OCI-LY7 (cell line): Measurements from ENCODE around the gene ZFX. TPM values are rescaled to one million over a fixed set of nuclear protein-coding genes. Genes with fewer than 3 reads are reported as not detected.

Experiments used
- BruUV-seq: library from RNA; stranded (reverse); fragments of 400-500 nt; replicated peaks from 2 replicates; lab custom pipeline; 2021; lab: Mats Ljungman, UMichigan
- CTCF ChIA-PET: fragments of 300-600 bp; sonication (Branson Sonifier 250); formaldehyde crosslinking; loops from one replicate; lab custom pipeline; 2022; ENCODE audit warnings: antibody characterized with exemption; ENCODE audit not compliant: unreplicated experiment; lab: Charles Lee
- POLR2A ChIA-PET: fragments of 300-600 bp; sonication (Branson Sonifier 250); formaldehyde crosslinking; loops from one replicate; lab custom pipeline; 2022; ENCODE audit warnings: antibody characterized with exemption; lab: Charles Lee
- DNase-seq: peaks from one replicate; pipeline ENCODE4 v3.0.0-alpha.2; 2015; ENCODE audit warnings: low spot score
- H2AFZ ChIP-seq: fragments of 200-600 bp; sonication (generic), shearing (Covaris generic); 2 replicates; pipeline ENCODE4 v1.6.1; 2014; ENCODE audit warnings: mild to moderate bottlenecking, antibody characterized with exemption, low read length, moderate library complexity
- H3K27ac ChIP-seq: fragments of 200-600 bp; sonication (generic); 2 replicates; pipeline ENCODE4 v1.5.1; 2014; ENCODE audit warnings: mixed run types, low read depth, mild to moderate bottlenecking, moderate library complexity, low read length, inconsistent platforms; ENCODE audit not compliant: poor library complexity, severe bottlenecking
- H3K36me3 ChIP-seq: fragments of 200-600 bp; sonication (generic); 2 replicates; pipeline ENCODE4 v1.6.1; 2014; ENCODE audit warnings: mild to moderate bottlenecking, antibody characterized with exemption, low read length, moderate library complexity, mixed read lengths; ENCODE audit not compliant: insufficient read depth
- H3K4me1 ChIP-seq: fragments of 200-600 bp; sonication (generic); 2 replicates; pipeline ENCODE4 v1.5.1; 2014; ENCODE audit warnings: mild to moderate bottlenecking, low read length; ENCODE audit not compliant: insufficient read depth, poor library complexity, severe bottlenecking
- H3K4me2 ChIP-seq: fragments of 200-600 bp; sonication (generic); 2 replicates; pipeline ENCODE4 v1.6.1; 2014; ENCODE audit warnings: mild to moderate bottlenecking, low read length
- H3K4me3 ChIP-seq: fragments of 200-600 bp; sonication (generic); 2 replicates; pipeline ENCODE4 v1.5.1; 2014; ENCODE audit warnings: mild to moderate bottlenecking, low read depth, low read length; ENCODE audit not compliant: poor library complexity, severe bottlenecking
- H3K79me2 ChIP-seq: fragments of 200-600 bp; sonication (generic); 2 replicates; pipeline ENCODE4 v1.6.1; 2016; ENCODE audit warnings: low read depth, mild to moderate bottlenecking, low read length, moderate library complexity, mixed read lengths; ENCODE audit not compliant: insufficient read depth
- H3K9me2 ChIP-seq: fragments of 200-600 bp; sonication (generic); 2 replicates; pipeline ENCODE4 v1.6.1; 2016; ENCODE audit warnings: mild to moderate bottlenecking, low read length, mixed read lengths; ENCODE audit not compliant: insufficient read depth
- H3K9me3 ChIP-seq: fragments of 200-600 bp; sonication (generic); 2 replicates; pipeline ENCODE4 v1.6.1; 2014; ENCODE audit warnings: mild to moderate bottlenecking, mixed run types, low read length, mixed read lengths
- H4K20me1 ChIP-seq: fragments of 200-600 bp; sonication (generic); 2 replicates; pipeline ENCODE4 v1.6.1; 2014; ENCODE audit warnings: mild to moderate bottlenecking, antibody characterized with exemption, low read length, moderate library complexity, mixed read lengths; ENCODE audit not compliant: insufficient read depth
- EZH2phosphoT487 ChIP-seq: fragments of 200-600 bp; sonication (generic); IDR thresholded peaks from 2 replicates; pipeline ENCODE4 v1.6.1; 2018; ENCODE audit warnings: low read depth, borderline replicate concordance, mild to moderate bottlenecking, mixed run types, antibody characterized with exemption, low read length, moderate library complexity, mixed read lengths
- intact Hi-C: fragments of 100-400 bp; cut with micrococcal nuclease; formaldehyde crosslinking; loops from one replicate; pipeline ENCODE4 v1.10.0; 2022; ENCODE audit not compliant: unreplicated experiment
- total RNA-seq, 2 experiments: library from RNA; depleted of rRNA in 1 of 2; stranded (reverse); fragments of >200 nt in 1 of 2; shearing (Covaris generic) in 1 of 2; gene quantifications; 2 replicates each; pipeline ENCODE4 v1.2.3, GENCODE V29; 2014 to 2022
- TF ChIP-seq, protein P1 (sequence below): fragments of 200-600 bp; sonication (generic); conservative IDR thresholded peaks from 2 replicates; pipeline ENCODE4 v1.5.1; 2014; ENCODE audit warnings: mild to moderate bottlenecking, antibody characterized with exemption, low read length, moderate library complexity, mixed read lengths

The ZFX gene
- total RNA-seq, 2 experiments from 2014 or later = 20.0 to 34.8 TPM

GRCh38 chrX:24200133-24200532 is 50.6 kb downstream of the ZFX start:
- Histone ChIP-seq H3K27ac (no peak overlapping the region), H3K4me1 (no peaks in the 10 kb centered on the region), H3K9me2 (no peaks in the 10 kb centered on the region), H3K4me3 (no peak overlapping the region), H3K36me3 (peaks cover 45% of the 10 kb centered on the region), H3K79me2 (peaks cover 63% of the 10 kb centered on the region), H3K4me2 (no peak overlapping the region), H3K9me3 (no peaks in the 10 kb centered on the region), H2AFZ (no peak overlapping the region), H4K20me1 (no peaks in the 10 kb centered on the region; the same call in 1 of the 2 replicates)
- ChIA-PET POLR2A (no interaction called here), CTCF (no interaction called here)
- BruUV-seq = no TSS peak
- intact Hi-C loops = no loop called here
- DNase-seq = no peak
- TF ChIP-seq EZH2phosphoT487 = no peak
- TF ChIP-seq, protein P1, sequence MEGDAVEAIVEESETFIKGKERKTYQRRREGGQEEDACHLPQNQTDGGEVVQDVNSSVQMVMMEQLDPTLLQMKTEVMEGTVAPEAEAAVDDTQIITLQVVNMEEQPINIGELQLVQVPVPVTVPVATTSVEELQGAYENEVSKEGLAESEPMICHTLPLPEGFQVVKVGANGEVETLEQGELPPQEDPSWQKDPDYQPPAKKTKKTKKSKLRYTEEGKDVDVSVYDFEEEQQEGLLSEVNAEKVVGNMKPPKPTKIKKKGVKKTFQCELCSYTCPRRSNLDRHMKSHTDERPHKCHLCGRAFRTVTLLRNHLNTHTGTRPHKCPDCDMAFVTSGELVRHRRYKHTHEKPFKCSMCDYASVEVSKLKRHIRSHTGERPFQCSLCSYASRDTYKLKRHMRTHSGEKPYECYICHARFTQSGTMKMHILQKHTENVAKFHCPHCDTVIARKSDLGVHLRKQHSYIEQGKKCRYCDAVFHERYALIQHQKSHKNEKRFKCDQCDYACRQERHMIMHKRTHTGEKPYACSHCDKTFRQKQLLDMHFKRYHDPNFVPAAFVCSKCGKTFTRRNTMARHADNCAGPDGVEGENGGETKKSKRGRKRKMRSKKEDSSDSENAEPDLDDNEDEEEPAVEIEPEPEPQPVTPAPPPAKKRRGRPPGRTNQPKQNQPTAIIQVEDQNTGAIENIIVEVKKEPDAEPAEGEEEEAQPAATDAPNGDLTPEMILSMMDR = no peak

DNA sequence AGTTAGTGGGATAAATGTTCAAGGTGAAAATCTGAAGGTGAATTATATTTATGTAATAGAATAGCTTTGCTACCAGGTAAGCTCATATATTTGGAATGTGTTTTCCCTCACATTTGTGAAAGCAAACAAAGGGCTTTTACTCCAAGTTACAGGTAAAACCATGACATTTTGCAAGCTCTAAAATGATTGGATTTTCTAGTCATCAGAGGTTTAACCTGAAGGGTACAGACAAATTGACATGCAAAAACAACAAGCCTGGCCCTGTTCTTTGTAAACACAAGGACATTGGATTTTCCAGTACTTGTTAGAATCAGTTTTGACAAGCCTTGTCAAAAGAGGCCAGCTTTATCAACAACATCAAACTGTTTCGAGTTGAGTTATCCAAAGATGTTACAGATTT is 51.7 kb downstream of the ZFX start:
- H3K36me3 ChIP-seq = peaks cover 46% of the 10 kb centered on the region
- no peak overlapping the region for H3K4me2 ChIP-seq
- H4K20me1 ChIP-seq = no peaks in the 10 kb centered on the region; the same call in 1 of the 2 replicates
- H3K27ac ChIP-seq = no peak overlapping the region
- POLR2A ChIA-PET = interaction anchor here (0.6 to 1.0 kb wide), 3 partner anchors 11 to 98 kb away, joined by 4 to 5 read pairs (median 4); no protein-coding TSS in a partner anchor
- H2AFZ ChIP-seq = no peak overlapping the region
- H3K4me3 ChIP-seq = no peak overlapping the region
- BruUV-seq = no TSS peak
- peaks cover 66% of the 10 kb centered on the region for H3K79me2 ChIP-seq
- TF ChIP-seq, protein P1 = no peak
- CTCF ChIA-PET = no interaction called here
- H3K9me2 ChIP-seq = no peaks in the 10 kb centered on the region
- intact Hi-C loops = no loop called here
- H3K9me3 ChIP-seq = no peaks in the 10 kb centered on the region
- DNase-seq = no peak
- H3K4me1 ChIP-seq = no peaks in the 10 kb centered on the region

DNA sequence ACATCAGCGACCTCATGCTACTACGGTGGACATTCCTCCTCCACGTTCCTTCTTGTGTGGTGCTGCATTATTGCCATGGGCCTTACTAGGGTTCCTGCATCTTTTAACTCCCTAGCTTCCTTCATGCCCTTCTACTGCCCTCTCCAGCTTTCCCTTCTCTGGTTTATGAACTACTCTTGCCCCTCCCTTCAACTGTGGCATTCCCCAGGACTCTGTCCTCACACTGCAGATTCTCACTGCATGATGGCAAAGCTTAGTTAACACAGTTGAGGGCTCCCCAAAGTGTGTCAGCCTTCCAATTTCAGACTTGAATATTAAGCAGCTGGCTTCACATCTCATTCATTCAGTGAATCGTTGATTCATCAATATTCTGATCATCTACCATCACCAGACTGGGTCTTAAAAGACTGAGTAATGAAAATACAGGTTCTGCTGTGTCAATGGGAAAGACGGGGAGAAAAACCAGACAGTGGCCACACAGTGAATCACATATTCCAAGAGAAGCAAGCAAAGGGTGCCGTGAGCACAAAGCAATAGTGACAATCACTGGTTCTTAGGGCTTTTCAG is 53.0 kb downstream of the ZFX start:
- no peak for DNase-seq
- no peak overlapping the region for H3K4me3 ChIP-seq
- H3K79me2 ChIP-seq = peaks cover 52% of the 10 kb centered on the region
- H3K9me3 ChIP-seq = no peaks in the 10 kb centered on the region
- H3K36me3 ChIP-seq = peaks cover 42% of the 10 kb centered on the region
- no peak overlapping the region for H3K27ac ChIP-seq
- no peak overlapping the region for H3K4me2 ChIP-seq
- TF ChIP-seq, protein P1 = no peak
- TF ChIP-seq EZH2phosphoT487 = no peak
- BruUV-seq = no TSS peak
- ChIA-PET CTCF (no interaction called here), POLR2A (no interaction called here)
- H3K9me2 ChIP-seq = no peaks in the 10 kb centered on the region
- no peaks in the 10 kb centered on the region; the same call in 1 of the 2 replicates for H4K20me1 ChIP-seq
- intact Hi-C loops = no loop called here
- no peak overlapping the region for H2AFZ ChIP-seq
- H3K4me1 ChIP-seq = no peaks in the 10 kb centered on the region
